HepG2 (cell line): ENCODE results near the gene SPIRE1. TPM values are rescaled to one million over a fixed set of nuclear protein-coding genes. Genes with fewer than 3 reads are reported as not detected.

Source experiments
- AKNA ChIP-seq: sonication (generic); formaldehyde crosslinking; IDR thresholded peaks from 2 replicates; pipeline ENCODE4 v1.4.0; 2020; ENCODE audit warnings: missing genetic modification reagents, borderline replicate concordance
- CENPX ChIP-seq: sonication (generic); formaldehyde crosslinking; IDR thresholded peaks from 2 replicates; pipeline ENCODE4 v1.9.0; 2021; ENCODE audit warnings: mild to moderate bottlenecking, missing genetic modification reagents, moderate library complexity
- E2F1 ChIP-seq: sonication (generic); formaldehyde crosslinking; IDR thresholded peaks from 2 replicates; pipeline ENCODE4 v1.5.0; 2020; ENCODE audit warnings: missing genetic modification reagents
- ERF ChIP-seq: IDR thresholded peaks from 2 replicates; pipeline ENCODE4 v1.6.1; 2018; ENCODE audit warnings: missing biosample characterization, missing genetic modification reagents
- GTF2F1 ChIP-seq: fragments of 150-350 bp; IDR thresholded peaks from 2 replicates; pipeline ENCODE4 v1.6.1; 2014; ENCODE audit warnings: low read length
- HOXA3 ChIP-seq: sonication (generic); formaldehyde crosslinking; IDR thresholded peaks from 2 replicates; pipeline ENCODE4 v1.5.0; 2020; ENCODE audit warnings: missing genetic modification reagents
- HOXA5 ChIP-seq: sonication (generic); formaldehyde crosslinking; IDR thresholded peaks from 2 replicates; pipeline ENCODE4 v1.4.0; 2020; ENCODE audit warnings: missing genetic modification reagents
- KMT2B ChIP-seq: IDR thresholded peaks from 2 replicates; pipeline ENCODE4 v1.6.1; 2016; ENCODE audit warnings: missing genetic modification reagents, missing compliant biosample characterization
- POLR2A ChIP-seq, 2 experiments: IDR thresholded peaks; 2 replicates each; pipeline ENCODE4 v1.6.1; 2011; ENCODE audit warnings: low read depth in 2 of 2, low read length in 2 of 2, mild to moderate bottlenecking in 1 of 2, moderate library complexity in 1 of 2; ENCODE audit not compliant: insufficient read depth in 1 of 2
- SP5 ChIP-seq: IDR thresholded peaks from 2 replicates; pipeline ENCODE4 v1.6.1; 2016; ENCODE audit warnings: low read depth, borderline replicate concordance
- STAG1 ChIP-seq: sonication (generic); formaldehyde crosslinking; IDR thresholded peaks from 2 replicates; pipeline ENCODE4 v1.4.0; 2020; ENCODE audit warnings: missing genetic modification reagents
- THAP8 ChIP-seq: sonication (generic); formaldehyde crosslinking; IDR thresholded peaks from 2 replicates; pipeline ENCODE4 v1.5.1; 2020; ENCODE audit warnings: missing genetic modification reagents, mild to moderate bottlenecking, borderline replicate concordance
- ZFP62 ChIP-seq: sonication (generic); formaldehyde crosslinking; IDR thresholded peaks from 2 replicates; pipeline ENCODE4 v1.4.0; 2020; ENCODE audit warnings: missing genetic modification reagents
- ZNF18 ChIP-seq: sonication (generic); formaldehyde crosslinking; IDR thresholded peaks from 2 replicates; pipeline ENCODE4 v1.8.0; 2022; ENCODE audit warnings: mild to moderate bottlenecking, missing genetic modification reagents; ENCODE audit not compliant: insufficient replicate concordance
- ZNF468 ChIP-seq: sonication (generic); formaldehyde crosslinking; IDR thresholded peaks from 2 replicates; pipeline ENCODE4 v1.8.0; 2022; ENCODE audit warnings: mild to moderate bottlenecking, moderate library complexity, missing genetic modification reagents
- ZNF615 ChIP-seq: sonication (generic); formaldehyde crosslinking; IDR thresholded peaks from 2 replicates; pipeline ENCODE4 v1.5.0; 2020; ENCODE audit warnings: mild to moderate bottlenecking, missing genetic modification reagents, borderline replicate concordance
- ZNF616 ChIP-seq: sonication (generic); formaldehyde crosslinking; IDR thresholded peaks from 2 replicates; pipeline ENCODE4 v1.5.0; 2020; ENCODE audit warnings: low read depth, mild to moderate bottlenecking, missing genetic modification reagents
- polyA plus RNA-seq, 8 experiments: library from polyadenylated mRNA; depleted of rRNA in 3 of 8; stranded (reverse) in 7 of 8; unstranded in 1 of 8; fragments of >200 nt; fragmentation: Illumina TruSeq in 4 of 8; extraction: Trizol in 4 of 8; gene quantifications; 2 replicates each; pipeline versions ENCODE4 v1.2.1 to v1.2.3, GENCODE V29; 2011 to 2016; ENCODE audit warnings: low read depth in 4 of 8, missing spikeins in 1 of 8, mixed read lengths in 1 of 8; ENCODE audit not compliant: insufficient read depth in 1 of 8
- total RNA-seq, 5 experiments: library from RNA; depleted of rRNA; stranded (reverse); fragments of >200 nt; fragmentation: Illumina TruSeq; extraction: Trizol; gene quantifications; 2 replicates each; pipeline ENCODE4 v1.2.3, GENCODE V29; 2016; ENCODE audit warnings: low read depth in 1 of 5
- TF ChIP-seq, protein P1 (sequence below): IDR thresholded peaks from 2 replicates; pipeline ENCODE4 v1.6.1; 2016; ENCODE audit warnings: low read depth, borderline replicate concordance
- TF ChIP-seq, protein P2 (sequence below): sonication (generic); formaldehyde crosslinking; IDR thresholded peaks from 2 replicates; pipeline ENCODE4 v1.4.0; 2020; ENCODE audit warnings: missing genetic modification reagents

The SPIRE1 gene
- total and polyA plus RNA-seq, 2 of the 13 experiments (the other 11 are each of a cell fraction or from before 2014, with no cell fraction given) = 9.9 to 21.3 TPM

DNA sequence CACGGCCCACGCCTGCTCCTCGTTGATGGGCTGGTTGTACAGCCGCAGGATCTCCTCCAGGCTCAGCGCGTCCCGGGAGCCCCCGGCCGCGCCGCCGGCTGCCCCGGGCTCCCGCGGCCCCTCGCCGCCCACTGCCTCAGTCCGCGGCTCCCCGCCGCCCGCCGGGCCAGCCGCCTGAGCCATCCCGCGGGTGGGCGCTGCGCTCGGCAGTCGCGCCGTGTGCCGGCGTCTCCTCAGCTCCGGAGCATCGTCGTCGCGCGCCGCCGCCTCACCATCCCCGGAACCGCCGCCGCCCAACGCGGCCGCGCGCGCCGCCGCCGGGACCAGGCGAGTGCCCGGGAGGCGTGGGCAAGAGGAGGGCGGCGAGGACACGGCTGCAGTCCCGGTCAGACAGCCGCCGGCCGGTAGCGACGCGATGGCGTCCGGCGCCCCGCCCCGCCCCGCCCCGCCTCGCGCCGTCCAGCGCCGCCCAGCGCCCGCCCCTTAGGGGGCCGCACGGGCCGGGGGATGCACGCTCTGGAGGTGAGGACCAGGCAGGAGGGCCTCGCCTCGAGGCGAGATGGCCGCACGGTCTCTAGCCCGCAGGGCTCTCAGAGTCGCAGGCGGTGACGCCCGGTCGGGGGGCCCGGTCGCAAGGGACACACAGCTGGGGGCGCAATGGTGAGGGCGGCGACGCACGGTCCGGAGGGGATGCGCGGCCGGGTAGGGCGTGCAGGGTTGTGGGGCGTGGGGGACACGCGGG, at the start of gene SPIRE1 (continued):
- TF ChIP-seq AKNA = no peak
- no peak for TF ChIP-seq HOXA5
- TF ChIP-seq ZNF615 (CRISPR knock-in tag) = no peak
- TF ChIP-seq, protein P1, sequence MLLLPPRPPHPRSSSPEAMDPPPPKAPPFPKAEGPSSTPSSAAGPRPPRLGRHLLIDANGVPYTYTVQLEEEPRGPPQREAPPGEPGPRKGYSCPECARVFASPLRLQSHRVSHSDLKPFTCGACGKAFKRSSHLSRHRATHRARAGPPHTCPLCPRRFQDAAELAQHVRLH = no peak
- no peak for TF ChIP-seq ZNF18
- TF ChIP-seq ZFP62 (CRISPR knock-in tag) = no peak
- 0 out of 2 replicates have a peak, but pooled peaks have one; percentile 3 for TF ChIP-seq STAG1 (CRISPR knock-in tag)
- no peak for TF ChIP-seq CENPX
- no peak for TF ChIP-seq E2F1 (CRISPR knock-in tag)
- peak; percentile 35; the same call in 1 of the 2 replicates for TF ChIP-seq HOXA3 (CRISPR knock-in tag)
- TF ChIP-seq, protein P2, sequence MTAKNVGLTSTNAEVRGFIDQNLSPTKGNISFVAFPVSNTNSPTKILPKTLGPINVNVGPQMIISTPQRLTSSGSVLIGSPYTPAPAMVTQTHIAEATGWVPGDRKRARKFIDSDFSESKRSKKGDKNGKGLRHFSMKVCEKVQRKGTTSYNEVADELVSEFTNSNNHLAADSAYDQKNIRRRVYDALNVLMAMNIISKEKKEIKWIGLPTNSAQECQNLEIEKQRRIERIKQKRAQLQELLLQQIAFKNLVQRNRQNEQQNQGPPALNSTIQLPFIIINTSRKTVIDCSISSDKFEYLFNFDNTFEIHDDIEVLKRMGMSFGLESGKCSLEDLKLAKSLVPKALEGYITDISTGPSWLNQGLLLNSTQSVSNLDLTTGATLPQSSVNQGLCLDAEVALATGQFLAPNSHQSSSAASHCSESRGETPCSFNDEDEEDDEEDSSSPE (CRISPR knock-in tag) = no peak
- no peak; the same call in 1 of the 2 replicates for TF ChIP-seq ZNF616
- no peak for TF ChIP-seq ERF (CRISPR knock-in tag)
- TF ChIP-seq SP5 (CRISPR knock-in tag) = peak; percentile 55; the same call in 1 of the 2 replicates
- peak in 1 of 2 experiments; percentile 54; a peak in 2 of 4 replicates for TF ChIP-seq POLR2A (IDR thresholded peaks at IDR 0.05; ENCODE audit: insufficient read depth in 1 of 2, low read depth in 2 of 2, low read length in 2 of 2)
- no peak for TF ChIP-seq KMT2B (CRISPR knock-in tag)
- TF ChIP-seq GTF2F1 = no peak
- TF ChIP-seq ZNF468 (CRISPR knock-in tag) = 0 out of 2 replicates have a peak, but pooled peaks have one; percentile 41
- no peak for TF ChIP-seq THAP8 (CRISPR knock-in tag)
